Omental fat pad (tissue), 4 donors: Measurements from ENCODE around the gene CFAP20DC. TPM values are rescaled to one million over a fixed set of nuclear protein-coding genes. Genes with fewer than 3 reads are reported as not detected.
"Not testable (repeated sequence)": the region's sequence is repeated elsewhere in the genome, so short reads cannot be mapped to it uniquely, and the experiment has no call there.

Experiments used
- ATAC-seq: fragments of 150-250 bp; one replicate; pipeline ENCODE4 v1.9.1; 2016; ENCODE audit warnings: mild to moderate bottlenecking, moderate library complexity; ENCODE audit not compliant: low FRiP score
- DNase-seq: peaks from one replicate; pipeline ENCODE4 v3.0.0-alpha.2; 2019; ENCODE audit warnings: low spot score
- total RNA-seq, 4 donors: library from RNA; depleted of rRNA; stranded (reverse); fragments of >200 nt; gene quantifications; one replicate each; pipeline ENCODE4 v1.1.0, GENCODE V29; 2016
- TF ChIP-seq, protein P1 (sequence below), 3 donors: fragments of 450-650 bp; IDR thresholded peaks; one replicate each; pipeline ENCODE4 v1.5.1; 2016 to 2017; ENCODE audit warnings: antibody characterized with exemption in 3 of 3, mild to moderate bottlenecking in 3 of 3, moderate library complexity in 2 of 3

CFAP20DC gene
- total RNA-seq, 4 donors from 2014 or later = 0.25 to 0.36 (median 0.28) TPM; not detected in 1

DNA sequence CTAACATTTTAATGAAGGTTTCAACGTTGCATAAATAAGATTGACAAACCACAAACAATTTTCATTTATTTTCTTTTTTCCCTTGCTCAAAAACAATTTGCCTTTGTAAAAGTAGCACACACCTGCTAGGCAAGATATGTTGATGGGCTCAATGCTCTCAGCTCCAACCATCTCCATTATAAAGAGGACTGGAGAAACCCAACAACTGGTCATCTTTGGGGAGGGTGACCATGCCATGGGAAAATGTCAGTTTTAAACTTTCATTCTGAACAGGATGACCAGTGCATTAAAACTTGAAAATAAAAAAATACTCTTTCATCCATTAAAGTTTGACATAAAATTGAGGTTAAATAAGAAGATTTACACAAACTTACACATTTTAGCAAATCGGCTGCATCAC, 183.7 kb downstream of the CFAP20DC start:
- DNase-seq (no peak), ATAC-seq (no peak)
- TF ChIP-seq, protein P1, sequence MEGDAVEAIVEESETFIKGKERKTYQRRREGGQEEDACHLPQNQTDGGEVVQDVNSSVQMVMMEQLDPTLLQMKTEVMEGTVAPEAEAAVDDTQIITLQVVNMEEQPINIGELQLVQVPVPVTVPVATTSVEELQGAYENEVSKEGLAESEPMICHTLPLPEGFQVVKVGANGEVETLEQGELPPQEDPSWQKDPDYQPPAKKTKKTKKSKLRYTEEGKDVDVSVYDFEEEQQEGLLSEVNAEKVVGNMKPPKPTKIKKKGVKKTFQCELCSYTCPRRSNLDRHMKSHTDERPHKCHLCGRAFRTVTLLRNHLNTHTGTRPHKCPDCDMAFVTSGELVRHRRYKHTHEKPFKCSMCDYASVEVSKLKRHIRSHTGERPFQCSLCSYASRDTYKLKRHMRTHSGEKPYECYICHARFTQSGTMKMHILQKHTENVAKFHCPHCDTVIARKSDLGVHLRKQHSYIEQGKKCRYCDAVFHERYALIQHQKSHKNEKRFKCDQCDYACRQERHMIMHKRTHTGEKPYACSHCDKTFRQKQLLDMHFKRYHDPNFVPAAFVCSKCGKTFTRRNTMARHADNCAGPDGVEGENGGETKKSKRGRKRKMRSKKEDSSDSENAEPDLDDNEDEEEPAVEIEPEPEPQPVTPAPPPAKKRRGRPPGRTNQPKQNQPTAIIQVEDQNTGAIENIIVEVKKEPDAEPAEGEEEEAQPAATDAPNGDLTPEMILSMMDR (IDR thresholded peaks at IDR 0.05) = no peak

DNA sequence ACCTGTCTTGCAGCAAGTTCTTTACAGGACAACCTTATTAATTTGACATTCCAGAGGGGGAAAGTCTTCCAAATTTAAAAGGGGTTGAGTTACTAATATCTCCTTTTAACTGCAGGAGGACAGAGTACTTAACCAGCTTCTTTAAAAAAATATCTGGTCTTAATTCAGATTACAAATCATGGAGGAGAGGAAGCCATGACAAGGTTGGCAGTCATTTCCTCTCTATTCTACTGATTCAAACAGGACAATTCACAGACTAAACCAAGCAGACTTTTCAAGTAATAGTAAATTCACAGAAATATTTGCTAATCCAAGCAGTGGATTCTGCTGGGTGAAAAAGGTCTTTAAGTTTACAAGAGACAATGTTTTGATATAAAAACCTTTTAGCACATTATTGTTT, 185.3 kb downstream of the CFAP20DC start:
- ATAC-seq = no peak
- TF ChIP-seq, protein P1 (IDR thresholded peaks at IDR 0.05) = no peak
- DNase-seq = no peak

DNA sequence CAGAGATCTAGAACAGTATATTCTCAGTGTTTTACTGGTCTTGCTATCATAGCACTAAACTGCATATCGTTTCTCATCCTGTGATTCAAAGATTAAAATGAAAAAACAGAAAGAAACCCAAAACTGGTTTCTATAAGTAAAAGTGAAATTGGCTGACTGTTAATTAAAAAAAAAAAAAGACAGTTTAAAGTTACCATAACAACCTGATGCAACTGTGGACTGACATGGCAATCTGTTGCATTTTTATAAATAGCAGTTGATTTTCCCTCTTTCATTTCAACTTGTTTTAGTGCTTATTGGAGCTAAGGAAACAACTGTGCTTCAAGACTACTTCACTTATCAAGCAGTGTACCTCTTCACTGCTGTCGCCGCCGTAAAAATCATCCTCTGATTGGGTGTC, 186.6 kb downstream of the CFAP20DC start:
- TF ChIP-seq, protein P1 (IDR thresholded peaks at IDR 0.05) = no peak
- ATAC-seq (no peak), DNase-seq (no peak)

DNA sequence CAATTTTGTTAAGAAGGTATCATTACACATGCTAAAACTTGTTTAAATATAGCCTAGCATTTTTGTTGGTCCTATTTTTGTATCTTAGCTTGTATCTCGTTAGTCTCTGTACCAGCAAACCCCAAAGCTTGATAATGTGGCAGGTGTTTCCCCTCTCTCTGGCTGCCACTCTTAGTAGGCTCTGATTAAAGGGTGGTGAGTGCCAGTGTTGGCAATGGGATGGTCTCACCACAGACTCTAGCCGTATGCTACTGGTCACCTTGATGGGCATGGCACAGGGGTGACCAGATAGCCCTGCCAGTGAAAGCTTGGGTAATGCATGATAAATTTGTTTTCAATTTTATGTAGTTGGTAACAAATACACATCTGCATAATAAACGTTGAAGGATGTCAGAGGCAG, 188.3 kb downstream of the CFAP20DC start:
- DNase-seq (no peak), ATAC-seq (no peak)
- TF ChIP-seq, protein P1 (IDR thresholded peaks at IDR 0.05) = no peak

DNA sequence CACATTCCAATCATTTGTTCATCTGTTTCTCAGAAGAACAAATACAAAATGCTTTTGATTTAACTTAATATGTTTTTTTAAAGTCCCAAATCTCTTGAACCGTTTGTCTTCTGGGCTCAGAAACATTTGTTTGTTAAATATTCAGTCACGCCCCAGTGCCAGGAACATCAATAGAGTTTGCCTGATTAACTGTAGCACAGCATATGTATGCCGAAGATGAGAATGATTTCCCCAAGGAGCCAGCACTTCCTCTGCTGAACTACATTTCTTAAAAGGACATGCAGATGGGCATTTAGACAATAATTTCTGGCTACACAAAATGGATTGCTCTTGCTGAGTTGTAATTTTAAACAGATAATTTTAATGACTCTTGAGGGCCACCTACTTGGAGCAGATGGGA, 191.7 kb downstream of the CFAP20DC start:
- TF ChIP-seq, protein P1 (IDR thresholded peaks at IDR 0.05) = no peak
- ATAC-seq = no peak
- DNase-seq = no peak

DNA sequence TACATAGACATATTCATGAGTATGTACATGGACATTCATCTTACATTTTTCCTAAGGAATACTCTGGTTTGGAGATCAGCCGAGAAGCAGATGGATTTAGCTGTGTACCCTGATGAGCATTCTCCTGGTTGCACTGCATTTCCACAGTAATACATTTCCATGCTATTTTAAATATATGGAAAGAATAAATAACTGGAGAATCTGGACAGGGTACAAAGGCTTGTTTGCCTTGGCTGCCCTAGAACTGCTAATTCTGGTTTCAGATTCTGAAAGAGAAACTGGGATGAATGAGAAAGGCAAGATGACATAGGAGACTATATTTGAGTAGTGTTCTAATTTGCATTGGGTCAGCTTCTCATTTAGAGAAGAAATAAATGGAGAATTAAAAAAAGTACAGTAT, 192.4 kb downstream of the CFAP20DC start:
- ATAC-seq = no peak
- TF ChIP-seq, protein P1 (IDR thresholded peaks at IDR 0.05) = no peak

DNA sequence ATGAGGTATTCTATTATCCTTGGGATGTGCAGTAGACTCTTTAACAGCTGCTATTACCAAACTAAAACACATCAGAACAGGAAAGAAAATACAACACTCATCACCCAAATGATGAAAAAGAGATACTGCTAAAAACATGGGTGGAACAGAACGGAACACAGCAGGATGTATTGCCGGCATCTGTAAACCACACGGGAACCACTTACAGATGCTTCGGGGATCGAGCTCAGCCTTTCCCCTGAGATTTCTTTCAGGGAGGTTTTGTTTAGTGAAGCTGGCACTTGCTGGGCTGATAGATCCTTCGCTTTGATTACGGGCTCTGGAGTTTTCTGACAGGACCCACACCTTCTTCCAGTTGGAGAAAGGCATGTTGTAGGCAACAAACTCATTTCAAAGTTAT, 201.0 kb downstream of the CFAP20DC start:
- TF ChIP-seq, protein P1 (IDR thresholded peaks at IDR 0.05) = no peak
- ATAC-seq = no peak
- no peak for DNase-seq

More for the DNA sequence above, 192.4 kb downstream of the CFAP20DC start:
- no peak for DNase-seq

DNA sequence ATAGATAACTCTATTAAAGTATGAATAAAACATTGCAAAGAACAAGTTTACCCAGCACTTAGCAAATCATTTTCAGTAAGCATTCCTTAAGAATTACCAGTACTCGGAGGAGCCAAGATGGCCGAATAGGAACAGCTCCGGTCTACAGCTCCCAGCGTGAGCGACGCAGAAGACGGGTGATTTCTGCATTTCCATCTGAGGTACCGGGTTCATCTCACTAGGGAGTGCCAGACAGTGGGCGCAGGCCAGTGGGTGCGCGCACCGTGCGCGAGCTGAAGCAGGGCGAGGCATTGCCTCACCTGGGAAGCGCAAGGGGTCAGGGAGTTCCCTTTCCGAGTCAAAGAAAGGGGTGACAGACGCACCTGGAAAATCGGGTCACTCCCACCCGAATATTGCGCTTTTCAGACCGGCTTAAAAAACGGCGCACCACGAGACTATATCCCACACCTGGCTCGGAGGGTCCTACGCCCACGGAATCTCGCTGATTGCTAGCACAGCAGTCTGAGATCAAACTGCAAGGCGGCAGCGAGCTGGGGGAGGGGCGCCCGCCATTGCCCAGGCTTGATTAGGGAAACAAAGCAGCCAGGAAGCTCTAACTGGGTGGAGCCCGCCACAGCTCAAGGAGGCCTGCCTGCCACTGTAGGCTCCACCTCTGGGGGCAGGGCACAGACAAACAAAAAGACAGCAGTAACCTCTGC, 207.6 kb downstream of the CFAP20DC start:
- DNase-seq, ATAC-seq: not testable (repeated sequence)
